Naive thymus-derived CD8-positive, alpha-beta T cell (primary cell): Measurements from ENCODE around the gene KCNMB4. TPM values are rescaled to one million over a fixed set of nuclear protein-coding genes. Genes with fewer than 3 reads are reported as not detected.
"Not testable (repeated sequence)": the region's sequence is repeated elsewhere in the genome, so short reads cannot be mapped to it uniquely, and the experiment has no call there.

Source experiments
- ATAC-seq, 2 donors: fragments of 150-1000 bp; cut with Tn5 transposase in 1 of 2; sonication (Bioruptor Pico), chemical (Tn5 transposase) in 1 of 2; 1 replicate in 1 of 2; 2 replicates in 1 of 2; pipeline ENCODE4 v1.10.0; 2021; ENCODE audit warnings: mild to moderate bottlenecking in 2 of 2, moderate library complexity in 2 of 2
- POLR2A ChIA-PET: fragments of 350-600 bp; sonication (Branson Sonifier 250); formaldehyde crosslinking; loops from one replicate; lab custom pipeline; 2021; ENCODE audit warnings: antibody characterized with exemption; lab: Charles Lee
- DNase-seq, 10 donors: peaks; one replicate each; pipeline versions ENCODE4 v3.0.0 to v3.0.0-alpha.2; 2020 to 2022
- H3K27ac Mint-ChIP-seq, 10 donors: one replicate each; pipeline ENCODE4 v1.8.0; 2020 to 2022; ENCODE audit warnings: mild to moderate bottlenecking in 10 of 10, mixed read lengths in 10 of 10, moderate library complexity in 4 of 10, inconsistent platforms in 1 of 10
- H3K27me3 Mint-ChIP-seq, 5 donors: one replicate each; pipeline ENCODE4 v1.8.0; 2021 to 2022; ENCODE audit warnings: mixed read lengths in 5 of 5
- H3K36me3 Mint-ChIP-seq, 3 donors: one replicate each; pipeline ENCODE4 v1.8.0; 2020 to 2022; ENCODE audit warnings: mixed read lengths in 3 of 3, mild to moderate bottlenecking in 2 of 3, inconsistent platforms in 1 of 3
- H3K4me1 Mint-ChIP-seq, 4 donors: one replicate each; pipeline ENCODE4 v1.8.0; 2021 to 2022; ENCODE audit warnings: mixed read lengths in 4 of 4
- H3K4me3 Mint-ChIP-seq, 10 donors: one replicate each; pipeline ENCODE4 v1.8.0; 2020 to 2022; ENCODE audit warnings: mild to moderate bottlenecking in 10 of 10, mixed read lengths in 10 of 10, moderate library complexity in 6 of 10, inconsistent platforms in 1 of 10
- H3K9me3 Mint-ChIP-seq, 9 donors: one replicate each; pipeline ENCODE4 v1.8.0; 2020 to 2022; ENCODE audit warnings: mixed read lengths in 9 of 9, mild to moderate bottlenecking in 3 of 9, inconsistent platforms in 1 of 9, moderate library complexity in 1 of 9
- polyA plus RNA-seq, 3 donors: library from polyadenylated mRNA; unstranded; fragments of 300-500 nt; fragmentation: Illumina TruSeq; gene quantifications; one replicate each; pipeline ENCODE4 v1.2.3, GENCODE V29; 2021
- total RNA-seq, 8 experiments: library from RNA in 2 of 8; stranded (reverse) in 2 of 8; gene quantifications; one replicate each; pipeline ENCODE4 v1.2.3 and lab custom pipeline; 2021 to 2026

Gene KCNMB4
- total and polyA plus RNA-seq, 5 experiments from 2014 or later, result 0.64 to 3.2 (median 1.8) TPM

DNA sequence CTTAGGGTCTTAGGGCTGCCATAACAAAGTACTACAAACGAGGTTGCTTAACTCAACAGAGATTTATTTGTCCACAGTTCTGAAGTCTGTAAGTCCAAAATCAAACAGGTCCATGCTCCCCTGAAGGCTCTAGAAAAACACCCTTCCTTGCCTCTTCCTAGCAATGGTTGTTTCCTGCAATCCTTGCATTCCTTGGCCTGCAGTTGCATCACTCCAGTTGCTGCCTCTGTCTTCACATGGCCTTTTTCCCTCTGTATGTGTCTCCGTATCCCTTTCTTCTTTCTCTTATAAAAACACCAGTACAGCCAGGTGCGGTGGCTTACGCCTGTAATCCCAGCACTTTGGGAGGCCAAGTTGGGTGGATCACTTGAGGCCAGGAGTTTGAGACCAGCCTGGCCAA lies 17.4 kb downstream of the KCNMB4 start:
- POLR2A ChIA-PET, result no interaction called here
- H3K4me1 Mint-ChIP-seq, result no peaks in the 10 kb centered on the region
- ATAC-seq, result no peak
- peaks cover 0 to 9% (median 0%) of the 10 kb centered on the region in 9 donors for H3K9me3 Mint-ChIP-seq
- H3K27ac Mint-ChIP-seq, result no peak overlapping the region
- no peak overlapping the region for H3K4me3 Mint-ChIP-seq
- H3K36me3 Mint-ChIP-seq, result peaks cover 2 to 11% (median 10%) of the 10 kb centered on the region in 3 donors
- no peaks in the 10 kb centered on the region for H3K27me3 Mint-ChIP-seq
- DNase-seq, result no peak

- no peak for ATAC-seq
- POLR2A ChIA-PET, result no interaction called here
- H3K4me3 Mint-ChIP-seq, result no peak overlapping the region
- H3K4me1 Mint-ChIP-seq, result no peaks in the 10 kb centered on the region
- peaks cover 0 to 12% (median under 1%) of the 10 kb centered on the region in 9 donors for H3K9me3 Mint-ChIP-seq
- H3K27ac Mint-ChIP-seq, result no peak overlapping the region
- peaks cover 2 to 11% (median 10%) of the 10 kb centered on the region in 3 donors for H3K36me3 Mint-ChIP-seq
- no peaks in the 10 kb centered on the region for H3K27me3 Mint-ChIP-seq
- no peak for DNase-seq
Observed at GRCh38 chr12:70383886-70384285, 17.8 kb downstream of the KCNMB4 start.

- DNase-seq (no peak), ATAC-seq (no peak)
- no peak overlapping the region for H3K27ac Mint-ChIP-seq
- peaks cover 0 to 17% (median 5%) of the 10 kb centered on the region in 9 donors for H3K9me3 Mint-ChIP-seq
- H3K4me3 Mint-ChIP-seq, result no peak overlapping the region
- H3K4me1 Mint-ChIP-seq, result no peaks in the 10 kb centered on the region
- no peaks in the 10 kb centered on the region for H3K27me3 Mint-ChIP-seq
- peaks cover 2 to 15% (median 4%) of the 10 kb centered on the region in 3 donors for H3K36me3 Mint-ChIP-seq
- POLR2A ChIA-PET, result interaction anchor here (0.7 kb wide), 1 partner anchor 14 kb away, joined by 4 read pairs; no protein-coding TSS in a partner anchor
Observed at GRCh38 chr12:70386771-70387170, 20.7 kb downstream of the KCNMB4 start.

DNA sequence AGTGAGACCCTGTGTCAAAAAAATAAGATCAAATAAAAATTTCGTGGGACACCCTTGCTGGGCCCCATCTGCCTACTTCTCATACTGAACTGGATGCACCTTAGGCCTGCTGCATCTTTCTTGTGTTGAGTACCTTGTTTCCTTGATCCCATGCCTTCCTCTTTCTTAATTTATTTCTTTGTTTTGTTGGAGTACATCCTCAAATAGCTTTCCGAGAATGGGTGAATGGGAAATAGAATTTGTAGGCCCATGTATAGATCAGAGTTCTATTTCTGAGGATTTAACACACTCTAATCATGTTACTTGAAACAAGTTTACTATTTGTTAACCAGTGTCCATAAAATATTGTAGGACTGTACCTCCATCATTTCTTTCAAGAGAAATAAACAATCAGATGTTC lies 23.6 kb downstream of the KCNMB4 start:
- Mint-ChIP-seq H3K4me3 (no peak overlapping the region), H3K9me3 (peaks cover 0 to 16% (median 5%) of the 10 kb centered on the region in 9 donors), H3K36me3 (peaks cover 2 to 15% (median 4%) of the 10 kb centered on the region in 3 donors), H3K27ac (no peak overlapping the region), H3K4me1 (no peaks in the 10 kb centered on the region), H3K27me3 (no peaks in the 10 kb centered on the region)
- POLR2A ChIA-PET, result no interaction called here
- DNase-seq (no peak), ATAC-seq (no peak)

DNA sequence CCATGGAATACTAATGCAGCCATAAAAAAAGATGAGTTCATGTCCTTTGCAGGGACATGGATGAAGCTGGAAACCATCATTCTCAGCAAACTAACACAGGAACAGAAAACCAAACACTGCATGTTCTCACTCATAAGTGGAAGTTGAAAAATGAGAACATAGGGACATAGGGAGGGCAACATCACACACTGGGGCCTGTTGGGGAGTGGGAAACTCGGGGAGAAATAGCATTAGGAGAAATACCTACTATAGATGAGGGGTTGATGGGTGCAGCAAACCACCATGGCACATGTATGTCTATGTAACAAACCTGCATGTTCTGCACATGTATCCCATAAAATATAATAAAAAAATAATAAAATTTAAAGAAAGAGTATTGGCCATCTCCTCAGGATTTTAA lies 26.5 kb downstream of the KCNMB4 start:
- DNase-seq, H3K27me3 Mint-ChIP-seq, H3K27ac Mint-ChIP-seq, H3K4me3 Mint-ChIP-seq, ATAC-seq, POLR2A ChIA-PET, H3K4me1 Mint-ChIP-seq: not testable (repeated sequence)
- H3K36me3 Mint-ChIP-seq, result peaks cover 2 to 17% (median 4%) of the 10 kb centered on the region in 3 donors
- peaks cover 0 to 16% (median 5%) of the 10 kb centered on the region in 9 donors for H3K9me3 Mint-ChIP-seq

DNA sequence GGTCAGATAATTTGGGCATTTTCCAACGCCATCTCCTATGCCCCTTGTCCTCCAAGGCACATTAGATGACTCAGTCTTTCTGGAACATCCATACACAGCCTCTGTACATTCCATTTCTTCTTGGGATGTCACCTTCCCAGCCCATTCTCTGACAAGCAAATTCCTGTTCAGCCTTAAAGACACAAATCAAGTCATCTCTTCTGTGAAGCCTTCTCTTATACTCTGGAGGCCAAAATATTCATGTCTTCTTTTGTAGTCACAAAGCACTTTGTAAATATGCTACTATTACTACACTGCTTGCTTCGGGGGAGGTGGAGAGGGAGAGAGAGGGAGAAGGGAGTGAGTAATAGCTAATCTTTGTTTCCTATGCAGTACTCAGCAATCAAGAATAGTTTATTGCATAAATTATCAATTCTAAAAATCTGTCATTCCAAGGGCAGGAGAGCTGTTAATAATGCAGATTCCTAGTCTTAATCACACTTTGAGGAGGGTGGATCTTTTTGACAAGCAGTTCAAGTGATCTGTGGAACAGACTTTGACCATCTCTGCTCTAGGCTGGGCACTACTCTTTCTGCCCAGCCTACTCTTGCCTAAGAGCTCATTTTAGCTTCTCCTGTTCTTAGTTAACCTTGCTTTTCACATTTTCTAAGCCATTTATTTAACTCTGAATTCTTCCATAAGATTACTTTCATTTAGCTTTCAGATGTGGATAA lies 27.9 kb downstream of the KCNMB4 start:
- POLR2A ChIA-PET, result no interaction called here
- H3K27me3 Mint-ChIP-seq, result no peaks in the 10 kb centered on the region

GRCh38 chr12:70398002-70398401 lies 31.9 kb downstream of the KCNMB4 start:
- Mint-ChIP-seq H3K36me3 (peaks cover 5 to 27% (median 23%) of the 10 kb centered on the region in 3 donors), H3K4me1 (no peaks in the 10 kb centered on the region), H3K27ac (no peak overlapping the region), H3K4me3 (no peak overlapping the region), H3K27me3 (no peaks in the 10 kb centered on the region), H3K9me3 (no peaks in the 10 kb centered on the region)
- ATAC-seq (no peak), DNase-seq (no peak)
- POLR2A ChIA-PET, result no interaction called here

More for the DNA sequence above, 27.9 kb downstream of the KCNMB4 start:
- no peak for ATAC-seq
- no peak overlapping the region for H3K27ac Mint-ChIP-seq
- H3K9me3 Mint-ChIP-seq, result peaks cover 0 to 12% (median 5%) of the 10 kb centered on the region in 9 donors
- H3K4me1 Mint-ChIP-seq, result no peaks in the 10 kb centered on the region
- H3K36me3 Mint-ChIP-seq, result peaks cover 0 to 13% (median 4%) of the 10 kb centered on the region in 3 donors
- no peak for DNase-seq
- H3K4me3 Mint-ChIP-seq, result no peak overlapping the region

- no peak overlapping the region for H3K27ac Mint-ChIP-seq
Observed at GRCh38 chr12:70398862-70399261, 32.8 kb downstream of the KCNMB4 start.

DNA sequence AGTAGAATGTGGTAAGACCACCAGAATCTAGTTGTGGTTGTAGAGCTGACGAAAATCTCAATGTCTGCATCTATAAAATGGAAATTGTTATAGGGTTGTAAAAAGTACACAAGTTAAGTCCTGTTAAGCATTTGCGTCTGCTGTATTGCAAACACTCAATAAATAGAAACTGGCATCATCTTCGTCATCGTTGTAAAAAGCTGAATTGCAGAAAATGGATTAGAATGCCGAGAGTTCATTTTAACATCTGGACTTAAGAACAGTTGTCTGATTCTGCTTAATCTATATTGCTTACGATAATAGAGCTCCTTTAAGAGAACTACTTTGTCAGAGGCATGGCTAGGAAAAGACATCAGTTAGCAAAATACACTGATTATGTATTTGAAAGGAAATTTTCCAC lies 33.2 kb downstream of the KCNMB4 start:
- ATAC-seq (no peak), DNase-seq (no peak)
- H3K4me1 Mint-ChIP-seq, result no peaks in the 10 kb centered on the region
- H3K27ac Mint-ChIP-seq, result no peak overlapping the region
- H3K9me3 Mint-ChIP-seq, result no peaks in the 10 kb centered on the region
- H3K36me3 Mint-ChIP-seq, result peaks cover 9 to 29% (median 23%) of the 10 kb centered on the region in 3 donors
- H3K4me3 Mint-ChIP-seq, result no peak overlapping the region
- no peaks in the 10 kb centered on the region for H3K27me3 Mint-ChIP-seq
- POLR2A ChIA-PET, result no interaction called here

More at GRCh38 chr12:70398862-70399261, 32.8 kb downstream of the KCNMB4 start:
- peaks cover 8 to 29% (median 23%) of the 10 kb centered on the region in 3 donors for H3K36me3 Mint-ChIP-seq
- POLR2A ChIA-PET, result no interaction called here
- H3K27me3 Mint-ChIP-seq, result no peaks in the 10 kb centered on the region
- DNase-seq (no peak), ATAC-seq (no peak)
- no peaks in the 10 kb centered on the region for H3K9me3 Mint-ChIP-seq
- H3K4me3 Mint-ChIP-seq, result no peak overlapping the region
- H3K4me1 Mint-ChIP-seq, result no peaks in the 10 kb centered on the region

DNA sequence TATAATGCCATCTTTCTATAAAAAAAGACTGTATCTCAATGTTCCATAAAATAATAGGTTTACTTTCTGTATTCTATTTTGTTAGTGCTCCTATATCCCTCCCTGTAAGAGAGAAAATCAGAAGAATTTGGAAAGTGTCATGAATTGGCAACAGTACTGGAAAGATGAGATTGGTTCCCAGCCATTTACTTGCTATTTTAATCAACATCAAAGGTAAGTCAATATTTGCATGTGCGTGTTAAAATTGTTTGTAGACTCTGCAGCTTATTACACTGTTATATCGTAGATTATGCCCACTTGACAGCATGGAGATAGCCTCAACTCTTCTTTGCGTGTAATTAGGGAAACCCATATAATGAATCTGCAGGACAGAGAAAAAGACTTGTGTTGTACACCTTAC lies 34.0 kb downstream of the KCNMB4 start:
- H3K36me3 Mint-ChIP-seq, result peaks cover 9 to 33% (median 23%) of the 10 kb centered on the region in 3 donors
- H3K27me3 Mint-ChIP-seq, result no peaks in the 10 kb centered on the region
- POLR2A ChIA-PET, result no interaction called here
- no peaks in the 10 kb centered on the region for H3K4me1 Mint-ChIP-seq
- no peak overlapping the region for H3K4me3 Mint-ChIP-seq
- ATAC-seq (no peak), DNase-seq (no peak)
- H3K27ac Mint-ChIP-seq, result no peak overlapping the region
- H3K9me3 Mint-ChIP-seq, result no peaks in the 10 kb centered on the region

GRCh38 chr12:70402597-70402996 lies 36.5 kb downstream of the KCNMB4 start:
- Mint-ChIP-seq H3K36me3 (peaks cover 16 to 33% (median 23%) of the 10 kb centered on the region in 3 donors), H3K4me1 (no peaks in the 10 kb centered on the region), H3K4me3 (no peak overlapping the region), H3K27me3 (no peaks in the 10 kb centered on the region), H3K9me3 (no peaks in the 10 kb centered on the region), H3K27ac (no peak overlapping the region)
- POLR2A ChIA-PET, result no interaction called here
- ATAC-seq, result no peak
- no peak for DNase-seq

- no peaks in the 10 kb centered on the region for H3K27me3 Mint-ChIP-seq
- POLR2A ChIA-PET, result no interaction called here
- no peak overlapping the region for H3K27ac Mint-ChIP-seq
- ATAC-seq, result no peak
- no peak overlapping the region for H3K4me3 Mint-ChIP-seq
- DNase-seq, result no peak
- H3K36me3 Mint-ChIP-seq, result peaks cover 16 to 33% (median 23%) of the 10 kb centered on the region in 3 donors
- H3K4me1 Mint-ChIP-seq, result no peaks in the 10 kb centered on the region
- no peaks in the 10 kb centered on the region for H3K9me3 Mint-ChIP-seq
Observed at GRCh38 chr12:70403826-70404225, 37.7 kb downstream of the KCNMB4 start.

DNA sequence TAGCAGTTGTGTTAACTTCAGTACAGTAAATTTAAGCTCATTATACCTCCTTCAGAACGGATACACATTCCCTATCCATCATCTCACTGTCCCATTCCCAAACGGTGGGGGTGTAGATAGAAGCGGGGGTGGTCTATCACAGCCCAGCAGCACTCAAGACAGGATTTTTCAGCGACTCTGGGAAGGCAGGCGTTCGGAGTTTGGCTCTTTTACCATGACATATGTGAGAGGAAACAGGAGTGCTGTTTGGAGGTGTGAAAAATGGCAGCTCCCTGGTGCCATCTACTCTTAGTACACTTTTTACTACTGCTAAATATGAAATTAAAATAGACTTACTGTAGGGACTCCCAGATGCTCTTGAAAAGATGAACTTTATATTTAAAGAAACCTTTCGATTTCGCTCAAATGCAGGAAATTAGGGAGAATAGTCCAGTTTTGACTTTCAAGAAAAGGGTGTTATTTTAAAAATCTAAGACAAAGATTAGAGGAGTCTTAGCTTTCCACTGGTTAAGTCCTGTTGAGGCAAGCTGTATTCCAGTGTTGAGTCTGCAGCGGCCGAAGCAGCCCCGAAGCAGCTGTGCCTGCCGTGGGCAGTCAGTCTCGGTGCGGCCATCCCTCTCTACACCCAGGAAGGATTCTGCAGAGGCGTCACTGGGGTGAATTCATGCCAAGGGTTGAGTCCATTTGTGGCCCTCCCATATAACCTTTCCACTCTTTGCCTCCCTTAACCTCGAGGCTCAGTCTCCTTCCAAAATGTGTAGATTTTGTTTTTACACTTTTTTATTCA lies 42.1 kb downstream of the KCNMB4 start:
- ATAC-seq (no peak), DNase-seq (no peak)
- H3K36me3 Mint-ChIP-seq, result peaks cover 3 to 11% (median 10%) of the 10 kb centered on the region in 3 donors
- POLR2A ChIA-PET, result no interaction called here
- H3K4me3 Mint-ChIP-seq, result no peak overlapping the region
- no peaks in the 10 kb centered on the region for H3K4me1 Mint-ChIP-seq
- peak overlapping the region in 1 of 10 donors; percentile 12 for H3K27ac Mint-ChIP-seq
- no peaks in the 10 kb centered on the region for H3K27me3 Mint-ChIP-seq
- H3K9me3 Mint-ChIP-seq, result no peaks in the 10 kb centered on the region
